OCI-LY7 (cell line): Measurements from ENCODE around the gene IL1RAPL2. TPM values are rescaled to one million over a fixed set of nuclear protein-coding genes. Genes with fewer than 3 reads are reported as not detected.

ENCODE experiments used
- BruUV-seq: library from RNA; stranded (reverse); fragments of 400-500 nt; replicated peaks from 2 replicates; lab custom pipeline; 2021; lab: Mats Ljungman, UMichigan
- CTCF ChIA-PET: fragments of 300-600 bp; sonication (Branson Sonifier 250); formaldehyde crosslinking; loops from one replicate; lab custom pipeline; 2022; ENCODE audit warnings: antibody characterized with exemption; ENCODE audit not compliant: unreplicated experiment; lab: Charles Lee
- POLR2A ChIA-PET: fragments of 300-600 bp; sonication (Branson Sonifier 250); formaldehyde crosslinking; loops from one replicate; lab custom pipeline; 2022; ENCODE audit warnings: antibody characterized with exemption; lab: Charles Lee
- DNase-seq: peaks from one replicate; pipeline ENCODE4 v3.0.0-alpha.2; 2015; ENCODE audit warnings: low spot score
- H2AFZ ChIP-seq: fragments of 200-600 bp; sonication (generic), shearing (Covaris generic); 2 replicates; pipeline ENCODE4 v1.6.1; 2014; ENCODE audit warnings: mild to moderate bottlenecking, antibody characterized with exemption, low read length, moderate library complexity
- H3K27ac ChIP-seq: fragments of 200-600 bp; sonication (generic); 2 replicates; pipeline ENCODE4 v1.5.1; 2014; ENCODE audit warnings: mixed run types, low read depth, mild to moderate bottlenecking, moderate library complexity, low read length, inconsistent platforms; ENCODE audit not compliant: poor library complexity, severe bottlenecking
- H3K36me3 ChIP-seq: fragments of 200-600 bp; sonication (generic); 2 replicates; pipeline ENCODE4 v1.6.1; 2014; ENCODE audit warnings: mild to moderate bottlenecking, antibody characterized with exemption, low read length, moderate library complexity, mixed read lengths; ENCODE audit not compliant: insufficient read depth
- H3K4me1 ChIP-seq: fragments of 200-600 bp; sonication (generic); 2 replicates; pipeline ENCODE4 v1.5.1; 2014; ENCODE audit warnings: mild to moderate bottlenecking, low read length; ENCODE audit not compliant: insufficient read depth, poor library complexity, severe bottlenecking
- H3K4me2 ChIP-seq: fragments of 200-600 bp; sonication (generic); 2 replicates; pipeline ENCODE4 v1.6.1; 2014; ENCODE audit warnings: mild to moderate bottlenecking, low read length
- H3K4me3 ChIP-seq: fragments of 200-600 bp; sonication (generic); 2 replicates; pipeline ENCODE4 v1.5.1; 2014; ENCODE audit warnings: mild to moderate bottlenecking, low read depth, low read length; ENCODE audit not compliant: poor library complexity, severe bottlenecking
- H3K79me2 ChIP-seq: fragments of 200-600 bp; sonication (generic); 2 replicates; pipeline ENCODE4 v1.6.1; 2016; ENCODE audit warnings: low read depth, mild to moderate bottlenecking, low read length, moderate library complexity, mixed read lengths; ENCODE audit not compliant: insufficient read depth
- H3K9me2 ChIP-seq: fragments of 200-600 bp; sonication (generic); 2 replicates; pipeline ENCODE4 v1.6.1; 2016; ENCODE audit warnings: mild to moderate bottlenecking, low read length, mixed read lengths; ENCODE audit not compliant: insufficient read depth
- H3K9me3 ChIP-seq: fragments of 200-600 bp; sonication (generic); 2 replicates; pipeline ENCODE4 v1.6.1; 2014; ENCODE audit warnings: mild to moderate bottlenecking, mixed run types, low read length, mixed read lengths
- H4K20me1 ChIP-seq: fragments of 200-600 bp; sonication (generic); 2 replicates; pipeline ENCODE4 v1.6.1; 2014; ENCODE audit warnings: mild to moderate bottlenecking, antibody characterized with exemption, low read length, moderate library complexity, mixed read lengths; ENCODE audit not compliant: insufficient read depth
- EZH2phosphoT487 ChIP-seq: fragments of 200-600 bp; sonication (generic); IDR thresholded peaks from 2 replicates; pipeline ENCODE4 v1.6.1; 2018; ENCODE audit warnings: low read depth, borderline replicate concordance, mild to moderate bottlenecking, mixed run types, antibody characterized with exemption, low read length, moderate library complexity, mixed read lengths
- intact Hi-C: fragments of 100-400 bp; cut with micrococcal nuclease; formaldehyde crosslinking; loops from one replicate; pipeline ENCODE4 v1.10.0; 2022; ENCODE audit not compliant: unreplicated experiment
- total RNA-seq, 2 experiments: library from RNA; depleted of rRNA in 1 of 2; stranded (reverse); fragments of >200 nt in 1 of 2; shearing (Covaris generic) in 1 of 2; gene quantifications; 2 replicates each; pipeline ENCODE4 v1.2.3, GENCODE V29; 2014 to 2022
- TF ChIP-seq, protein P1 (sequence below): fragments of 200-600 bp; sonication (generic); conservative IDR thresholded peaks from 2 replicates; pipeline ENCODE4 v1.5.1; 2014; ENCODE audit warnings: mild to moderate bottlenecking, antibody characterized with exemption, low read length, moderate library complexity, mixed read lengths

IL1RAPL2 gene
- total RNA-seq, 2 experiments from 2014 or later = not detected

- H3K9me2 ChIP-seq = no peaks in the 10 kb centered on the region
- H3K4me3 ChIP-seq = no peak overlapping the region
- TF ChIP-seq, protein P1, sequence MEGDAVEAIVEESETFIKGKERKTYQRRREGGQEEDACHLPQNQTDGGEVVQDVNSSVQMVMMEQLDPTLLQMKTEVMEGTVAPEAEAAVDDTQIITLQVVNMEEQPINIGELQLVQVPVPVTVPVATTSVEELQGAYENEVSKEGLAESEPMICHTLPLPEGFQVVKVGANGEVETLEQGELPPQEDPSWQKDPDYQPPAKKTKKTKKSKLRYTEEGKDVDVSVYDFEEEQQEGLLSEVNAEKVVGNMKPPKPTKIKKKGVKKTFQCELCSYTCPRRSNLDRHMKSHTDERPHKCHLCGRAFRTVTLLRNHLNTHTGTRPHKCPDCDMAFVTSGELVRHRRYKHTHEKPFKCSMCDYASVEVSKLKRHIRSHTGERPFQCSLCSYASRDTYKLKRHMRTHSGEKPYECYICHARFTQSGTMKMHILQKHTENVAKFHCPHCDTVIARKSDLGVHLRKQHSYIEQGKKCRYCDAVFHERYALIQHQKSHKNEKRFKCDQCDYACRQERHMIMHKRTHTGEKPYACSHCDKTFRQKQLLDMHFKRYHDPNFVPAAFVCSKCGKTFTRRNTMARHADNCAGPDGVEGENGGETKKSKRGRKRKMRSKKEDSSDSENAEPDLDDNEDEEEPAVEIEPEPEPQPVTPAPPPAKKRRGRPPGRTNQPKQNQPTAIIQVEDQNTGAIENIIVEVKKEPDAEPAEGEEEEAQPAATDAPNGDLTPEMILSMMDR = no peak
- no peak for TF ChIP-seq EZH2phosphoT487
- intact Hi-C loops = no loop called here
- POLR2A ChIA-PET = interaction anchor here (0.6 kb wide), 1 partner anchor 1141 kb away, joined by 3 read pairs; no protein-coding TSS in a partner anchor
- H3K9me3 ChIP-seq = no peaks in the 10 kb centered on the region
- H3K27ac ChIP-seq = no peak overlapping the region
- H4K20me1 ChIP-seq = no peaks in the 10 kb centered on the region
- DNase-seq = no peak
- no peaks in the 10 kb centered on the region for H3K36me3 ChIP-seq
- no peak overlapping the region for H3K4me2 ChIP-seq
- BruUV-seq = no TSS peak
- CTCF ChIA-PET = no interaction called here
- H2AFZ ChIP-seq = no peak overlapping the region
- H3K4me1 ChIP-seq = no peaks in the 10 kb centered on the region
- H3K79me2 ChIP-seq = no peaks in the 10 kb centered on the region
These were observed 297.5 kb downstream of the IL1RAPL2 start for GRCh38 chrX:104863466-104863865.

DNA sequence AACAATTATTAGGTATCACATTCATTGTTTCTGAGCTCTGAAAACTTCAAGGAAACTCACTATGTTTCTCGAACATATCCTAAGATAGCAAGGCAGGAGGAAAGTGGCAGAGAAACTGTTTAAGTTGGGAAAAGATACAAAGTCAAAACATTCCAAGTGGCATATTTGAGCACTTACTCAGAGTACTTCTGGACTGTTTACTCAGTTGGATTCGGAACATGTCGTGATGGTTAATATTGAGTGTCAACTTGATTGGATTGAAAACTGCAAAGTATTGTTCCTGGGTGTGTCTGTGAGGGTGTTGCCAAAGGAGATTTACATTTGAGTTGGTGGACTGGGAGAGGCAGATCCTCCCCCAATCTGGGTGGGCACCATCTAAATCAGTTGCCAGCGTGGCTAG lies 298.3 kb downstream of the IL1RAPL2 start:
- ChIA-PET POLR2A (interaction anchor here (0.6 kb wide), 1 partner anchor 1142 kb away, joined by 3 read pairs; no protein-coding TSS in a partner anchor), CTCF (no interaction called here)
- intact Hi-C loops = no loop called here
- Histone ChIP-seq H3K9me2 (no peaks in the 10 kb centered on the region), H3K4me3 (no peak overlapping the region), H3K4me2 (no peak overlapping the region), H2AFZ (no peak overlapping the region), H3K27ac (no peak overlapping the region), H4K20me1 (no peaks in the 10 kb centered on the region), H3K79me2 (no peaks in the 10 kb centered on the region), H3K9me3 (no peaks in the 10 kb centered on the region), H3K36me3 (no peaks in the 10 kb centered on the region), H3K4me1 (no peaks in the 10 kb centered on the region)
- TF ChIP-seq, protein P1 = no peak
- no peak for TF ChIP-seq EZH2phosphoT487
- DNase-seq = no peak
- BruUV-seq = no TSS peak

DNA sequence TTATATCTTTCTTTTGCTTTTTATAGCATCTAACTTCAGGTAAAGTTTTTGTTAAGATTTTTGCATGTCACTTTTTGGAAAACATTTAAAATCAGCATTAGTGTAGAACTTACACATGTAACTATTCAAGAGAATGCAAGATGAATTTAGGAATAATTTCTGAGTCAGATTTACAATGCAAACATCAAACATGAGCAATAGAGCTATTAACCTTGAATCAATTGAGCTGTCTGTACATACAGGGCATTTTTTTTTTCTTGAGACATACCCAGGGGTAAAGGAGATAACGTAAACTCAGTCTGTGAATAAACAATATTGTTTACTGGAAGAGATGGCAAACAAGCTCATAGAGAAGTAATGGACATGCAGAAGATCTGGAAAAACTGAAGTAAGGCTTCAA lies 311.5 kb downstream of the IL1RAPL2 start:
- H3K4me2 ChIP-seq = no peak overlapping the region
- ChIA-PET POLR2A (interaction anchor here (0.6 kb wide), 1 partner anchor 12 kb away, joined by 3 read pairs; no protein-coding TSS in a partner anchor), CTCF (no interaction called here)
- no peak for DNase-seq
- TF ChIP-seq, protein P1 = no peak
- no peak for TF ChIP-seq EZH2phosphoT487
- H3K4me1 ChIP-seq = no peaks in the 10 kb centered on the region
- H3K36me3 ChIP-seq = no peaks in the 10 kb centered on the region
- H3K9me2 ChIP-seq = no peaks in the 10 kb centered on the region
- H3K27ac ChIP-seq = no peak overlapping the region
- no peaks in the 10 kb centered on the region for H3K79me2 ChIP-seq
- H4K20me1 ChIP-seq = no peaks in the 10 kb centered on the region
- H2AFZ ChIP-seq = no peak overlapping the region
- no peak overlapping the region for H3K4me3 ChIP-seq
- H3K9me3 ChIP-seq = no peaks in the 10 kb centered on the region
- BruUV-seq = no TSS peak
- intact Hi-C loops = no loop called here
